Kidney (tissue), 14 donors: ENCODE results near the gene ARHGAP26. TPM values are rescaled to one million over a fixed set of nuclear protein-coding genes. Genes with fewer than 3 reads are reported as not detected.

Experiments
- DNase-seq, 5 donors: peaks; one replicate each; pipeline ENCODE4 v3.0.0-alpha.2; 2013 to 2020
- FAIRE-seq: peaks from 2 replicates; lab custom pipeline; 2012; peaks lifted over from hg19 to GRCh38; lab: Jason Lieb, UNC
- H3K27ac ChIP-seq, 2 donors: one replicate each; pipeline ENCODE4 v1.7.0; 2013; ENCODE audit warnings: low read depth in 2 of 2, low read length in 2 of 2, inconsistent platforms in 1 of 2
- H3K27me3 ChIP-seq: one replicate; pipeline ENCODE4 v1.7.1; 2013; ENCODE audit warnings: low read length, inconsistent platforms; ENCODE audit not compliant: control insufficient read depth, insufficient read depth
- H3K36me3 ChIP-seq, 3 donors: one replicate each; pipeline versions ENCODE4 v1.7.0 to v1.7.1; 2013; ENCODE audit warnings: low read length in 3 of 3, control low read depth in 1 of 3, inconsistent platforms in 1 of 3; ENCODE audit not compliant: insufficient read depth in 3 of 3, control insufficient read depth in 2 of 3
- H3K4me1 ChIP-seq, 3 donors: one replicate each; pipeline versions ENCODE4 v1.7.0 to v1.7.1; 2013; ENCODE audit warnings: low read length in 3 of 3, inconsistent platforms in 1 of 3, low read depth in 1 of 3; ENCODE audit not compliant: control insufficient read depth in 2 of 3, insufficient read depth in 2 of 3
- H3K4me3 ChIP-seq, 3 donors: one replicate each; pipeline versions ENCODE4 v1.7.0 to v1.8.1; 2013; ENCODE audit warnings: low read length in 3 of 3, control low read depth in 1 of 3, inconsistent platforms in 1 of 3
- H3K9ac ChIP-seq, 3 donors: one replicate each; pipeline versions ENCODE4 v1.7.0 to v1.7.1; 2013; ENCODE audit warnings: low read length in 3 of 3, control low read depth in 1 of 3, inconsistent platforms in 1 of 3
- H3K9me3 ChIP-seq, 3 donors: one replicate each; pipeline versions ENCODE4 v1.7.0 to v1.7.1; 2013; ENCODE audit warnings: low read length in 3 of 3, control low read depth in 1 of 3, inconsistent platforms in 1 of 3; ENCODE audit not compliant: control insufficient read depth in 2 of 3, insufficient read depth in 1 of 3
- CTCF ChIP-seq: IDR thresholded peaks from 3 replicates; pipeline ENCODE4 v1.5.1; 2012; ENCODE audit warnings: mild to moderate bottlenecking, moderate library complexity, borderline replicate concordance; ENCODE audit not compliant: insufficient read depth; ENCODE audit errors: extremely low read depth
- intact Hi-C: fragments of 100-400 bp; cut with DNase I; formaldehyde crosslinking; loops from one replicate; pipeline ENCODE4 v1.11.1; 2022
- polyA plus RNA-seq: library from polyadenylated mRNA; stranded (reverse); fragments of 350-450 nt; fragmentation: Illumina TruSeq; extraction: RNeasy Lipid Tissue Mini Kit (QIAGEN cat#74804); gene quantifications from one replicate; pipeline ENCODE4 v1.2.3, GENCODE V29; 2014; ENCODE audit warnings: low read depth, low replicate concordance; ENCODE audit not compliant: insufficient read depth
- total RNA-seq: library from RNA; stranded (reverse); fragmentation: NEBNext Ultra II Directional; extraction: Animal tissue kit (Norgen Biotek cat#: 25700); gene quantifications from one replicate; pipeline ENCODE4 v1.2.1, GENCODE V29; 2021
- donor health status: control.
- donor health status: control.
- donor health status: control.
- donor health status: control.
- donor health status: control.
- donor health status: DM: yes; HTN: yes; CAD: no.
- donor health status: Normal renal cell carcinoma (clear cell type).

The ARHGAP26 gene
- total and polyA plus RNA-seq, 2 donors from 2014 or later = 2.5 to 85.7 TPM

GRCh38 chr5:143080407-143080806 lies 310.2 kb downstream of the ARHGAP26 start:
- no peak for DNase-seq
- H3K36me3 ChIP-seq = no peaks in the 10 kb centered on the region
- intact Hi-C loops = no loop called here
- H3K9me3 ChIP-seq = no peaks in the 10 kb centered on the region
- no peak overlapping the region for H3K9ac ChIP-seq
- no peaks in the 10 kb centered on the region for H3K27me3 ChIP-seq
- FAIRE-seq = no peak
- no peak overlapping the region for H3K27ac ChIP-seq
- TF ChIP-seq CTCF = no peak
- H3K4me1 ChIP-seq = no peaks in the 10 kb centered on the region
- no peak overlapping the region for H3K4me3 ChIP-seq

GRCh38 chr5:143080982-143081381 lies 310.8 kb downstream of the ARHGAP26 start:
- no peak for TF ChIP-seq CTCF
- H3K27ac ChIP-seq = no peak overlapping the region
- no peak for FAIRE-seq
- intact Hi-C loops = no loop called here
- no peak overlapping the region for H3K9ac ChIP-seq
- no peaks in the 10 kb centered on the region for H3K36me3 ChIP-seq
- H3K27me3 ChIP-seq = no peaks in the 10 kb centered on the region
- DNase-seq = no peak
- H3K9me3 ChIP-seq = no peaks in the 10 kb centered on the region
- no peaks in the 10 kb centered on the region for H3K4me1 ChIP-seq
- no peak overlapping the region for H3K4me3 ChIP-seq

GRCh38 chr5:143083006-143083405 lies 312.8 kb downstream of the ARHGAP26 start:
- peaks cover 0 to 5% (median 4%) of the 10 kb centered on the region in 3 donors for H3K4me1 ChIP-seq
- no peak overlapping the region for H3K27ac ChIP-seq
- intact Hi-C loops = no loop called here
- H3K36me3 ChIP-seq = no peaks in the 10 kb centered on the region
- DNase-seq (no peak), FAIRE-seq (no peak)
- H3K9me3 ChIP-seq = no peaks in the 10 kb centered on the region
- no peak overlapping the region for H3K4me3 ChIP-seq
- no peak overlapping the region for H3K9ac ChIP-seq
- no peaks in the 10 kb centered on the region for H3K27me3 ChIP-seq
- no peak for TF ChIP-seq CTCF

GRCh38 chr5:143084407-143084806 lies 314.2 kb downstream of the ARHGAP26 start:
- H3K27me3 ChIP-seq = no peaks in the 10 kb centered on the region
- no peak for TF ChIP-seq CTCF
- H3K27ac ChIP-seq = no peak overlapping the region
- no peaks in the 10 kb centered on the region for H3K9me3 ChIP-seq
- no peak for FAIRE-seq
- DNase-seq = no peak
- no peak overlapping the region for H3K9ac ChIP-seq
- intact Hi-C loops = no loop called here
- H3K36me3 ChIP-seq = no peaks in the 10 kb centered on the region
- no peak overlapping the region for H3K4me3 ChIP-seq
- H3K4me1 ChIP-seq = peaks cover 0 to 5% (median 4%) of the 10 kb centered on the region in 3 donors
